ENCODE measurements around the gene LGI4.

DNA sequence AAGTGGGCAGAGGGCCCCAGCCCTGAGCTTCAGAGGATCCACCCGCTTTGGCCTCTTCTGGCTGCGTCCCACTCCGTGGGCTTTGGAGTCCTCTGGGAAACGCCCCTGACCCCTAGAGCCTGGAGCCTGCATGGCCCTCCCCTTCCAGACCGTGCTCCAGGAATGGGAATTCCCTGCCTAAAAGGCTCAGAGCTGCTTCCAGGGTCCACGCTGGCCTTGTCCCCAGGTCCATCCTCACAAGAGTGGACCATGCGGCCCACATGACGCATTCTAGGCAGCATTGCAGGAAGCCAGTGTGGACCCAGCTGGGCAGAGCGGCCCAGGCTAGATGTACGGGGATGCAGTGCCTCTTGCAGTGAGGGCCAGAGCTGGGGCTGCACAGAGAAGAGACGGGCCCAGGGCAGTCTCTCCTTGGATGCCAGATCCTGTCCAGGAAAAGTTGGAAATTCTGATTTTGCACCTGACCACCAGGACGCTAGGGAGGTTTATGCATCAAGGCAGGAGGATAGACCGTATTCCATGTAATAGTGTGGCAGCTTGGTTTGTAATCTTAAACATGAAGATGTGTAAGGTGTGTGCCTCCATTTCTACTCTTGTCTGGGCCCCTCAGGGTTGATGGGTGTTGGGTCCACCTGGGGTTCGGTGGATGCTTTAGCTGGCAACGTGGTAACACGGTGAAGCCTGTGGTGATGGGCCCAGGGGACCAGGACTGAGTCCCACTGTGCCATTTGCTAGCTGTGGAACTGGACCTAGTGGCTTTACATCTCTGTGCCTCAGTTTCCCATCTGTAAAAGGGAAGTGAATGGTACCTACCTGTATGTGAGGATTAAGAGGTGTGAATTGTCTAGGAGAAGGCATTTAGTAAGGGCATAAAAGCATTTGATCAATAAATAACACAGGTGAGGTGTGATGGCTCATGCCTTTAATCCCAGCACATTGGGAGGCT lies 34.0 kb downstream of the LGI4 start:
- TF ChIP-seq, protein P1, sequence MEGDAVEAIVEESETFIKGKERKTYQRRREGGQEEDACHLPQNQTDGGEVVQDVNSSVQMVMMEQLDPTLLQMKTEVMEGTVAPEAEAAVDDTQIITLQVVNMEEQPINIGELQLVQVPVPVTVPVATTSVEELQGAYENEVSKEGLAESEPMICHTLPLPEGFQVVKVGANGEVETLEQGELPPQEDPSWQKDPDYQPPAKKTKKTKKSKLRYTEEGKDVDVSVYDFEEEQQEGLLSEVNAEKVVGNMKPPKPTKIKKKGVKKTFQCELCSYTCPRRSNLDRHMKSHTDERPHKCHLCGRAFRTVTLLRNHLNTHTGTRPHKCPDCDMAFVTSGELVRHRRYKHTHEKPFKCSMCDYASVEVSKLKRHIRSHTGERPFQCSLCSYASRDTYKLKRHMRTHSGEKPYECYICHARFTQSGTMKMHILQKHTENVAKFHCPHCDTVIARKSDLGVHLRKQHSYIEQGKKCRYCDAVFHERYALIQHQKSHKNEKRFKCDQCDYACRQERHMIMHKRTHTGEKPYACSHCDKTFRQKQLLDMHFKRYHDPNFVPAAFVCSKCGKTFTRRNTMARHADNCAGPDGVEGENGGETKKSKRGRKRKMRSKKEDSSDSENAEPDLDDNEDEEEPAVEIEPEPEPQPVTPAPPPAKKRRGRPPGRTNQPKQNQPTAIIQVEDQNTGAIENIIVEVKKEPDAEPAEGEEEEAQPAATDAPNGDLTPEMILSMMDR (IDR thresholded peaks at IDR 0.05; ENCODE audit: low read depth, low read length, poor library complexity, severe bottlenecking): no peak
- no peak for TF ChIP-seq EZH2phosphoT487 (IDR thresholded peaks at IDR 0.05; ENCODE audit: borderline replicate concordance, low read length)

Measured in DOHH2 (cell line).